ENCODE data around the gene CKS2. TPM values are rescaled to one million over a fixed set of nuclear protein-coding genes. Genes with fewer than 3 reads are reported as not detected.
A peak's percentile ranks its signal among the peaks of the same experiment; 100 is the strongest.
"Not testable (repeated sequence)": the region's sequence is repeated elsewhere in the genome, so short reads cannot be mapped to it uniquely, and the experiment has no call there.

CKS2 gene
- 100 to 1,000 TPM in 2 of 3 donors, 10 to 100 TPM in 1; 95.2 to 105 (median 104) TPM for polyA plus RNA-seq (ENCODE audit: insufficient read length in 3 of 3)

DNA sequence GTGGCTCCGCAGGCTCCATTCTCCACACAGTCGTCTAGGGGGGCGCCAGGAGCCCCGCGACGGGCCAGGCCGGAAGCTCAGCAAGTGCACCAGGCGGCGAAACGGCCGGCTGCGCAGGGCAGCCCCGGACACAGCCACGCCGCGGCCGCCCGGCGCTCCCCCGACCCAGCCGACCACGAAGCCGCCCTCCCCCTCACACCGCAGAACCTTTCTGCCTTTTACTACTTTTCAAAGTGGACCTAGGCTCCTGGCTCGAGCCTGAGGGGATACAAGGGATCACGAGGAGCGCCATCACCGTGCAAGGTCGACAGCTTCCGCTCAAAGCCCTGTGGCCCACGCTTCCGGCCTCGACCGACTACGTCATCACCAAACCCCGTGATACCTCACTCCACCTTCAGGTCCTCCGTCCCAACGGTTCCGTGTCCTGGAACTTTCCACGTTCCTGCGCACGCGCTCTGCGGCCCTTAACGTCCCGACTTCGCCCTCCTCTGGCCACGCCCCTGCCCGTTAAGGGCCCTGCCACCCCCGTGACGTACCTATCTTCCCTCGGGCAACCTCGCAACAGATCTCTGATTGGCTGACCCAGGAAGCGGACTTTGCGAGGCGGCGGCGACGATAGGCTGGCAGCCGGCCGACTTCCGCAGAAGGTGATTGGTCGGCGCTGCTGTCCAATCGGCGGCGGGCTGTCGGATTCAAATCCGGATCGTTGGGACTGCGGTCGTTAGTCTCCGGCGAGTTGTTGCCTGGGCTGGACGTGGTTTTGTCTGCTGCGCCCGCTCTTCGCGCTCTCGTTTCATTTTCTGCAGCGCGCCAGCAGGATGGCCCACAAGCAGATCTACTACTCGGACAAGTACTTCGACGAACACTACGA is at the start of gene CKS2:
CKS2 (plus strand) TSS at position 721 of the 871 bp plus-strand sequence; CDS start at position 819, 98 bp downstream.
- peak; percentile 100 for DNase-seq (ENCODE audit: low read depth in 3 of 3, low spot score in 2 of 3)

DNA sequence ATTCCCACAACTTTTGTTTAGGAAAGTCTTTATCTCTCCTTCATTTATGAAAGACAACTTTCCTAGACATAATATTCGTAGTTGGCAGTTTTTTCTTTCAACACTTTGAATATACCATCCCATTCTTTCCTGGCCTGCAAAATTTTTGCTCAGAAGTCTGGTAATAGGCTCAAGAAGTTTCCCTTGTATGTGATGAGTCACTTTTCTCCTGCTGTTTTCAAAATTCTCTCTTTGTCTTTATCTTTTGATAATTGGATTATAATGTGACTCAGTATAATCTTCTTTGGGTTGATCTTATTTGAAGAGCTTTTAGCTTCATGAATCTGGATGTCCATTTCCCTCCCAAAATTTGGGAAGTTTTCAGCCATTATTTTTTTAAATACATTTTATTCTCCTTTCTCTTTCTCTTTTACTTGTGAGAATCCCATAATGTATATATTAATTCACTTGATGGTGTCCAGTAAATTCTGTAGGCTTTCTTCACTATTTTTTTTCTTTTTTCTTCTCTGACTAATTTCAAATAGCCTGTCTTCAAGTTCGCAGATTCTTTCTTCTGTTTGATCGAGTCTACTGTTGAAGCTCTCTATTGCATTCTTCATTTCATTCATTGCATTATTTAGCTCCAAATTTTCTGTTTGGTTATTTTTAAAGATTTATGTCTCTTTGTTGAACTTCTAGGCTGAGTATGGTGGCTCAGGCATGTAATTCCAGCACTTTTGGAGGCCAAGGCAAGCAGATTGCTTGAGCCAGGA is 37.3 kb upstream of the CKS2 start:
- DNase-seq (ENCODE audit: low read depth in 3 of 3, low spot score in 2 of 3): no peak

DNA sequence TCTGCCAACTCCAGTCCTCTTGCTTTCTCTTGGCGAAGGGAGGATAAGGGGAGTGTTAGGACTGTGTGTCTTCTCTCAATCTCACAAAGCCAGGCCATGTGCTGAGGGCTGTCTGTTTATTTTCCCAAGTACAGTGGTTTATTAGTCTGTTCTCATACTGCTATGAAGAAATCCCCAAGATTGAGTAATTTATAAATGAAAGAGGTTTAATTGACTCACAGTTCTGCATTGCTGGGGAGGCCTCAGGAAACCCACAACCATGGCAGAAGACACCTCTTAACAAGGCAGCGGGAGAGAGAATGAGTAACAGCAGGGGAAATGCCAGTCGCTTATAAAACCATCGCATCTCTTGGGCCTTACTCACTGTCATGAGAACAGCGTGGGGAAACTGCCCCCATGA is 36.2 kb upstream of the CKS2 start:
- DNase-seq (ENCODE audit: low read depth in 3 of 3, low spot score in 2 of 3): no peak

DNA sequence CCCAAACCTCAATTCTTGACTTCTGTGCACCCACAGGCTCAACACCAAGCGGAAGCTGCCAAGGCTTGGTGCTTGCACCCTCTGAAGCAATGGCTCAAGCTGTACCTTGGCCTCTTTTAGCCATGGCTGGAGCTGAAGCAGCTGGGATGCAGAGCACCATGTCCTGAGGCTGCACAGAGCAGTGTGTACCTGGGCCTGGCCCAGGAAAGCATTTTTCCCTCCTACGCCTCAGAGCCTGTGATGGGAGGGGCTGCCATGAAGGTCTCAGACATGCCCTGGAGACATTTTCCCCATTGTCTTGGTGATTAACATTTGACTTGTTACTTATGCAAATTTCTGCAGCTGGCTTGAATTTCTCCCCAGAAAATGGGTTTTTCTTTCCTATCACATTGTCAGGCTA is 35.0 kb upstream of the CKS2 start:
- DNase-seq (ENCODE audit: low read depth in 3 of 3, low spot score in 2 of 3): not testable (repeated sequence)

DNA sequence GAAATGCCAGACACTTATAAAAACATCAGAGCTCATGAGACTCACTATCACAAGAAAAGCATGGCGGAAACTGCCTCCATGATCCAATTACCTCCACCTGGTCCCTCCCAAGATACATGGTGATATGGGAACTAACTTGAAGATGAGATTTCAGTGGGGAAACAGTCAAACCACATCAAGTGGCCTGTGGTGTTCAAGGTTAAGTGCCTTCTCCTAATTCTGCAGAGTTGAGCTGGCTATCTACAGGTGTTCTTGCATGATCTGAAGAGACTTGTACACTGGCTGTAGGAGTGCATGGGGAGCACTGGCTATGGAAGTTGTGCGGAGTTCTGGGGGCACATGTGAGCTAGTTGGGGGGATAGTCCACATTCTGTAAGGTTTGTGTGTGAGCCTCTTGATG is 34.0 kb upstream of the CKS2 start:
- DNase-seq (ENCODE audit: low read depth in 3 of 3, low spot score in 2 of 3): no peak

DNA sequence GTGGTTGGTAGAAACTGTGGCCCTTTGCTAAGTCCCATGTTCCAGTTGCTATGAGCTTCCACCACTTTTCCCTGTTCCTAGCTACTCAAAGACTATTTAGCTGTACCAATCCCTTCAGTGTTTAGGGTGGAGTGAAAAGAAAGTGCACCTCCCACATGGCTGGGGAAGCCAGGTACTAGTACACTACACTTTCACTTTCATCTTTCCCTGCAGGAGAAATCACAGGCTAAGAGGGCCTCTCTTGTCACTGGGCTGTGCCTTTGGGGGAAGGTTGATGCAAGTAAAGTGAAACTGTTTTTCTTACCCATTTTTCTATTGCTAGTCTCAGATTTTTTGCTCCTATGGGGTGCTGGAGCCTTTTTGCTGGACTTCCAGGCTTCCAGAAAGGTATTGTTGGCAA is 33.5 kb upstream of the CKS2 start:
- DNase-seq (ENCODE audit: low read depth in 3 of 3, low spot score in 2 of 3): no peak

DNA sequence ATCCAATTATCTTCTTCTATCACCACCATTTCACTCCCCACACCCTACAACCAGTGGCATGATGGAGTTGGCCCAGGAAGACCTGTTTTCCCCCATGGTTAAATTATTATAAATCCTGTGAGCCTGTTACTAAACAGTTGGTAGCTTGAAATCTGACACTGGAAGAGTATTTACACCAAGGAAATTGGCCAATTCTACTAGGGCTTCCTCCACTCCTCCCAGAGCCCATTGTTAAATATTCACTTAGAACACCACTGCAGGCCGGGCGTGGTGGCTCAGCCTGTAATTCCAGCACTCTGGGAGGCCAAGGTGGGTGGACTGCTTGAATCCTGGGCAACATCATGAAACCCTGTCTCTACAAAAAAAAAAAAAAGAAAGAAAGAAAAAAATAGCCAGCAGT is 32.4 kb upstream of the CKS2 start:
- no peak for DNase-seq (ENCODE audit: low read depth in 3 of 3, low spot score in 2 of 3)

DNA sequence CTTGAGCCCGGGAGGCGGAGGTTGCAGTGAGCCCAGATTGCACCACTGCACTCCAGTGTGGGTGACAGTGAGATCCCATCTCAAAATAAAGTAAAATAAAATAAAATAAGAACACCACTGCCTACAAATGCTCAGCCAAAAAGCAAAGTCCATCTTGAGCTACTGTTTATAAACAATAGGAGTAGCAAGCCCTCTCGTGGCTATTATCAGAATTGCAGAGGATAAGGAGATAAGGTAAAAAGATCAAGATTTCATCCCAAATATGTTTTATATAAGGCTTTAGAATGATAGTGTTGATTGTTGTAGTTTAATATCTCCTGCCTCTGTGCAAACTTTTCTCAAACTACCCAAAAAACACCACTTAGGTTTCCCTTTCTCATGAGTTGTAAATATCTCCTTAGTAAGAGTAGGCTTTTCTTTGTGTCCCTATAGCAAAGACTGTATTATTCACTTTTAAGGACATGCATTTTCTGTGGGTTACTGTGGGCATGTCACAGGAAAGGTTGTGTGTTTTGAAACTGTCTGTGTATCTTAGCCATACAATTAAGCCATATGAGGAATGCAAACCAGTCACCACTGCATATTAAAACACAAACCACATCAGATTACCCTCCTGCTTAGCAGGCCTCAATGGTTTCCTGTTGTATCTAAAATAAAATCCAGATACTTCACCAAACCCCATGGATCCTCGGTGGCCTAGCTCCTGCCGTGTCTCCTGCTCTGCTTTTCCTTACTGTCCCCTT is 31.8 kb upstream of the CKS2 start:
- DNase-seq (ENCODE audit: low read depth in 3 of 3, low spot score in 2 of 3): peak in 1 of 3 donors; percentile 32

DNA sequence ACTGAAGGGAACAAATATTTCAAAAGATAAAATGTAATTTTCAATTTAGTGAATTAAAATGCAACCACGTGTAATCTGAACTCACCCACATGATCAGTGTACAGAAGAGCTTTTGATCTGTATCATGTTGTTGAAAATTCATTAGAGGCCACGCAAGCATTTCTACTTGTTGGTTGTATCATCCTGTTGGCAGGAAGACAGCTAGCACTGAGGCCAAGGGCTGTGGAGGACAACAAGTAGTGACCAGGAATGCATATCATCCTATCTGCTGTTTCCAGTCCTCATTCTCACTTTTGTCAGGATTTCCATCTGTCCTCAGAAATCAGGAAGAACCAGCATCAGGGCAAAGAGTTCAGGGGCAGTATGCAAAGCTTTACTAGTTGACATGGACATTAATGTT is 29.9 kb upstream of the CKS2 start:
- no peak for DNase-seq (ENCODE audit: low read depth in 3 of 3, low spot score in 2 of 3)

DNA sequence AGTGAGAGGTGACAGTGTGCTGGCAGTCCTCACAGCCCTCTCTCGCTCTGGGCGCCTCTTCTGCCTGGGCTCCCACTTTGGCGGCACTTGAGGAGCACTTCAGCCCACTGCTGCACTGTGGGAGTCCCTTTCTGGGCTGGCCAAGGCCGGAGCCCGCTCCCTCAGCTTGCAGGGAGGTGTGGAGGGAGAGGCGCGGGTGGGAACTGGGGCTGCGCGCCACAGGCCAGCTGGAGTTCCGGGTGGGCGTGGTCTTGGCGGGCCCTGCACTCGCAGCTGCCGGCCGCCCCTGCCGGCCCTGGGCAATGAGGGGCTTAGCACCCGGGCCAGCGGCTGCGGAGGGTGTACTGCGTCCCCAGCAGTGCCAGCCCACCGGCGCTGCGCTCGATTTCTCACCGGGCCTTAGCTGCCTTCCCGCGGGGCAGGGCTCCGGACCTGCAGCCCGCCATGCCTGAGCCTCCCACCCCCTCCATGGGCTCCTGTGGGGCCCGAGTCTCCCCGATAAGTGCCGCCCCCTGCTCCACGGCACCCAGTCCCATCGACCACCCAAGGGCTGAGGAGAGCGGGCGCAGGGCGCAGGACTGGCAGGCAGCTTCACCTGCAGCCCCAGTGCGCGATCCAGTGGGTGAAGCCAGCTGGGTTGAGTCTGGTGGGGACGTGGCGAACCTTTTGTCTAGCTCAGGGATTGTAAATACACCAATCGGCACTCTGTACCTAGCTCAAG is 28.6 kb upstream of the CKS2 start:
- not testable (repeated sequence) for DNase-seq (ENCODE audit: low read depth in 3 of 3, low spot score in 2 of 3)

DNA sequence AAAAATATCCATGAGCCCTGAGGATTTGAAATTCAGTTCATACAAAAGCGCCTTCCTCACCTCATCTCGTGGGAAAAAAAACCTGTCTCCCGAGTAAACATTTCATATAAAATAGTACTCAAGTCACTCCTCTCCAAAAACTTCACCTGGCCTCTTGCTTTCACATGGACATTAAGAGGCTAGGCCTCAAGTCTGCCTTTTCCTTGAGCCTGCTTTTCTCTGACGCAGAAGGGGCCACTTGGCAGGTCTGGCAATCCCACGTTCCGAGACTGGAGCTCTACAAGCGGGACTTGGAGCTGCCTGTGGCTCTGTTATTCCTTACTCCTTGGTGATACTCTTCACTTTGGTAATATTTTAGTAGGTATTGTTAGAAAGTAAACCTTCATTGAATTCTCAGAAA is 26.9 kb upstream of the CKS2 start:
- DNase-seq (ENCODE audit: low read depth in 3 of 3, low spot score in 2 of 3): no peak

DNA sequence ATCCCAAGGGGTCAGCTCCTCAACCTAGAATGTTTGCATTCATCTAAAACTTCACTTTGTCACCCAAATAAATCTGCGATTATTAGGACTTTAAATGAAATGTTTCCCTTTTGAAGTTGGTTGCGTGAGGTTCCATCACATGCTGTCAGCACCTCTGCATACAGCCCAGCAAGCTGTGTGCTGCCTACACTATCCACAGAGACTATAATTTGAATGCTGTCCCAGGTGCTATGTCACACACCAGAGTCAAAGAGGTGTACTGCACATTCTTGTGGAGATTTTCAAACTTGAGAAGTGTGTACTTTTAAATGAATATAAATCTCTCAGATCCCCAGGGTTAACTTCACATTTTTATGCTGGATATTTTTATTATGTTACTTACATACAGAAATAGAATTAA is 19.3 kb upstream of the CKS2 start:
- no peak for DNase-seq (ENCODE audit: low read depth in 3 of 3, low spot score in 2 of 3)

DNA sequence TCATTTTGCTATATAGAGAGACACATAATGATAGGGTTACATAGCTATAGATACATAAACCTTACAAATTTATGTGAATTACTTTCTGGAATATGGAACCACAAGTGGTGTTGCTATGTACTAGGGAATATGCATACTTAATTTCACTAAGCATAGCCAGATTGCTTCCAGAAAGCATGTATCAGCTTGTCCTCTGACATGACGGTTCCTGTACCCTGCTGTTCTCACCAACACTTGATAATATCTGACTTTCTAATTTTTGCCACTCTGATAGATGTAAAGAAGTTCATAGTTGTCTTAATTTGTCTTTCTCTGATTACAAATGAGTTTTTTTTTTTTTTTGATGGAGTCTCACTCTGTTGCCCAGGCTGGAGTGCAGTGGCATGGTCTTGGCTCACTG is 18.0 kb upstream of the CKS2 start:
- DNase-seq (ENCODE audit: low read depth in 3 of 3, low spot score in 2 of 3): no peak

DNA sequence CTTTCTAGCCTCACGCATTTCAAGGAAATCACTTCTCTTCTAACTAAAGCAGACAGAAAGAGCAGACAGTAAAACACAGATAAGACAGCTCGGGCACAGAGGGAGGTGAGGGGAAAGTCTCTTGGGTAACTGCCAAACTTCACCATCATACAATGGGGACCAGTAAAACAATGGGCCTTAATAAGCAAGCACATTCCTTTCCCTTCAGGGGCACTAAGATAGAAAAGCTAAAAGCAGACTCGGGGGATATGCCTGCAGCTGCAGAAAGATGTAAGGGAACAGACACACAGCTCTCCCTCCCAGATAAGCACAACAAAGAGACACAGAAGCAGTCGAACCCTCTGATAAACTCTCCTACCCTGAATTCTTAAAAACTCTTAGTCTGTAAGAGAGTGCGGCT is 15.6 kb upstream of the CKS2 start:
- DNase-seq (ENCODE audit: low read depth in 3 of 3, low spot score in 2 of 3): no peak

DNA sequence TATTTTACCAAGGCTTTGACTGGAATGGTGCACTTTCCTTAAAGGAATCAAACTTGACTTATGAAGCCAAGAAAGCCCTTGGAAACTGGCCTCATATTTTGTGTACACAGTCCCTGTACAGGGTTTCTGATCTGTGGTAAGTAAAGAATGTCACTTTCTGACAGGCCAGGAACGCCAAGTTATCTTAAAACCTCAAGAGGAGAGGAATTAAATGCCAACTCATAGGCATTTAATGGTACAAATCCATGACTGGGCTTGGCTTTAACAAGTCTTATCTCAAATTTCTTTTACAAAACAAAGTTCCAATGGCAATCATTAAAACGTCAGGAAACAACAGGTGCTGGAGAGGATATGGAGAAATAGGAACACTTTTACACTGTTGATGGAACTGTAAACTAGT is 9.0 kb upstream of the CKS2 start:
- not testable (repeated sequence) for DNase-seq (ENCODE audit: low read depth in 3 of 3, low spot score in 2 of 3)

DNA sequence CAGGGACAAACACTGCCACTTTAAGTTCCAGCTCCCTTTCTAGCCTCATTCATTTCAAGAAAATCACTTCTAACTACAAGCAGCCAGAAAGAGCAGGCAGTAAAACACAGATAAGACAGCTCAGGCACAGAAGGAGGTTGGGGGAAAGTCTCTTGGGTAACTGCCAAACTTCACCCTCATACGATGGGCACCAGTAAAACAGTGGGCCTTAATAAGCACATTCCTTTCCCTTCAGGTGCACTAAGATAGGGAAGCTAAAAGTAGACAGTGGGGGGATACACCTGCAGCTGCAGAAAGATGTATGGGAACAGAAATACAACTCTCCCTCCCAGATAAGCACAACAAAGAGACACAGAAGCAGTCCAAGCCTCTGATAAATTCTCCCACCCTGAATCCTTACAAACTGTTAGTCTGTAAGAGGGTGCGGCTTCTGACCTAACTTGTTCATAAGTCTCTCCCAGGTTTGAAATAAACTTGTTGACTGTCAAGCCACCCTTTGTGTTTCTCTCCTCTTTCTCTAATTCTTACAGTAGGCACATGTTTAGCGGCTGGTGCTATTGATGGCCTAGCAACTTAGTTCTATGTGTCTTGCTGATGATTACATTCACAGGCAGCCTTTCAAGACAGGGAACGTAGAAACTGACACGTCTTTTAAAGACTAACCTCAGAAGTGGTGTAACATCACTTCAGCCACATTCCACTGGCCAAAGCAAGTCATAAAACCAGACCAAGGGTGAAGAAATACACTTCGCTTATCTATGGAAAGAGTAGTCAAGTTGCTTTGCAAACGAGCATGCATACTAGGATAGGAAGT is 6.8 kb upstream of the CKS2 start:
- DNase-seq (ENCODE audit: low read depth in 3 of 3, low spot score in 2 of 3): no peak

DNA sequence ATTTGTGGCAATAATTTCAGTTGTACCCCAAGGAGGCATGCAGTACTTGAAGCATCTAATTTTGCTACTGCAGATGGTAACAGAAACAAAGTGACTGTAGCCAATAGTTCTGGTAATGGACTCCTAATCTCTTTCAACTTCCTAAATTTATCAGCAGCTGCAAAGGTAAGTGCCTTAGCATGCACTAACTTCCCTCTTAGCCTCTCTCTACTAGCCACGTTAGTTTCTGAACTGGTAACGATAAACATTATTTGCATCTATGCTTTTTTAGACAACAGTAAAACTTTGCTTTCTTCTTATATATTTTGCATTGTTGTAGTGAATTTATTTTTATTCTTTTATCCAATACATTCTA is 6.2 kb upstream of the CKS2 start:
- DNase-seq (ENCODE audit: low read depth in 3 of 3, low spot score in 2 of 3): no peak

DNA sequence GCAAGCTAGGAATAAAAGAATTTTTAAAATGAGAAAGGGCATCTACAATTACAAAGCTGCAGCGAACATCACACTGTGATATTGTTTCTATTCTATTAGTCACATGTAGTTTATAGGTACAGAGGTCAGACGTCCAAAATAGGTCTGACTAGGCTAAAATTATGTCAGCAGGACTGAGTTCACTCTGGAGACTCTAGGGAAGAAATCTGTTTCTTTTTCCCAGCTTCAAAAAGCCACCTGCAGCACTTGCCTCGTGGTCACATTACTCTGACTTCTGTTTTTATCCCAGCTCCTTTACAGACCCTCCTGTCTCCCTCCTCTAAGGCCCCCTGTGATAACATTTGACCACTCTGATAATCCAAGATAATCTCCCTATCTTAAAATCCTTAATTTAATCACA is 5.1 kb upstream of the CKS2 start:
- DNase-seq (ENCODE audit: low read depth in 3 of 3, low spot score in 2 of 3): no peak

DNA sequence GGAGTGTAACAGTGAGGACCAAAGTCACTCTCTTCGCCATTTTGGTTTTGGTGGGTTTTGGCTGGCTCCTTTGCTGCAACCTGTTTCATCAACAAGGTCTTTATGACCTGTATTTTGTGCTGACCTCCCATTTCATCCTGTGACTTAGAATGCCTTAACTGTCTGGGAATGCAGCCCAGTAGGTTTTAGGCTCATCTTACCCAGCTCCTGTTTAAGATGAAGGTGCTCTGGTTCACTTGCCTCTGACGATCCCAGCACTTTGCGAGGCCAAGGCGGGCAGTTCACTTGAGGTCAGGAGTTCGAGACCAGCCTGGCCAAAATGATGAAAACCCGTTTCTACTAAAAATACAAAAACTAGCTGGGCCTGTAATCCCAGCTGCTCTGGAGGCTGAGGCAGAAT is 1.8 kb upstream of the CKS2 start:
- DNase-seq (ENCODE audit: low read depth in 3 of 3, low spot score in 2 of 3): no peak

All from right renal cortex interstitium (tissue), 3 donors.